OCI-LY7 (cell line): ENCODE measurements around the gene NAV2. TPM values are rescaled to one million over a fixed set of nuclear protein-coding genes. Genes with fewer than 3 reads are reported as not detected.

Experiments
- BruUV-seq: library from RNA; stranded (reverse); fragments of 400-500 nt; replicated peaks from 2 replicates; lab custom pipeline; 2021; lab: Mats Ljungman, UMichigan
- CTCF ChIA-PET: fragments of 300-600 bp; sonication (Branson Sonifier 250); formaldehyde crosslinking; loops from one replicate; lab custom pipeline; 2022; ENCODE audit warnings: antibody characterized with exemption; ENCODE audit not compliant: unreplicated experiment; lab: Charles Lee
- POLR2A ChIA-PET: fragments of 300-600 bp; sonication (Branson Sonifier 250); formaldehyde crosslinking; loops from one replicate; lab custom pipeline; 2022; ENCODE audit warnings: antibody characterized with exemption; lab: Charles Lee
- DNase-seq: peaks from one replicate; pipeline ENCODE4 v3.0.0-alpha.2; 2015; ENCODE audit warnings: low spot score
- H2AFZ ChIP-seq: fragments of 200-600 bp; sonication (generic), shearing (Covaris generic); 2 replicates; pipeline ENCODE4 v1.6.1; 2014; ENCODE audit warnings: mild to moderate bottlenecking, antibody characterized with exemption, low read length, moderate library complexity
- H3K27ac ChIP-seq: fragments of 200-600 bp; sonication (generic); 2 replicates; pipeline ENCODE4 v1.5.1; 2014; ENCODE audit warnings: mixed run types, low read depth, mild to moderate bottlenecking, moderate library complexity, low read length, inconsistent platforms; ENCODE audit not compliant: poor library complexity, severe bottlenecking
- H3K36me3 ChIP-seq: fragments of 200-600 bp; sonication (generic); 2 replicates; pipeline ENCODE4 v1.6.1; 2014; ENCODE audit warnings: mild to moderate bottlenecking, antibody characterized with exemption, low read length, moderate library complexity, mixed read lengths; ENCODE audit not compliant: insufficient read depth
- H3K4me1 ChIP-seq: fragments of 200-600 bp; sonication (generic); 2 replicates; pipeline ENCODE4 v1.5.1; 2014; ENCODE audit warnings: mild to moderate bottlenecking, low read length; ENCODE audit not compliant: insufficient read depth, poor library complexity, severe bottlenecking
- H3K4me2 ChIP-seq: fragments of 200-600 bp; sonication (generic); 2 replicates; pipeline ENCODE4 v1.6.1; 2014; ENCODE audit warnings: mild to moderate bottlenecking, low read length
- H3K4me3 ChIP-seq: fragments of 200-600 bp; sonication (generic); 2 replicates; pipeline ENCODE4 v1.5.1; 2014; ENCODE audit warnings: mild to moderate bottlenecking, low read depth, low read length; ENCODE audit not compliant: poor library complexity, severe bottlenecking
- H3K79me2 ChIP-seq: fragments of 200-600 bp; sonication (generic); 2 replicates; pipeline ENCODE4 v1.6.1; 2016; ENCODE audit warnings: low read depth, mild to moderate bottlenecking, low read length, moderate library complexity, mixed read lengths; ENCODE audit not compliant: insufficient read depth
- H3K9me2 ChIP-seq: fragments of 200-600 bp; sonication (generic); 2 replicates; pipeline ENCODE4 v1.6.1; 2016; ENCODE audit warnings: mild to moderate bottlenecking, low read length, mixed read lengths; ENCODE audit not compliant: insufficient read depth
- H3K9me3 ChIP-seq: fragments of 200-600 bp; sonication (generic); 2 replicates; pipeline ENCODE4 v1.6.1; 2014; ENCODE audit warnings: mild to moderate bottlenecking, mixed run types, low read length, mixed read lengths
- H4K20me1 ChIP-seq: fragments of 200-600 bp; sonication (generic); 2 replicates; pipeline ENCODE4 v1.6.1; 2014; ENCODE audit warnings: mild to moderate bottlenecking, antibody characterized with exemption, low read length, moderate library complexity, mixed read lengths; ENCODE audit not compliant: insufficient read depth
- CTCF ChIP-seq: fragments of 200-600 bp; sonication (generic); conservative IDR thresholded peaks from 2 replicates; pipeline ENCODE4 v1.5.1; 2014; ENCODE audit warnings: mild to moderate bottlenecking, antibody characterized with exemption, low read length, moderate library complexity, mixed read lengths
- EZH2phosphoT487 ChIP-seq: fragments of 200-600 bp; sonication (generic); IDR thresholded peaks from 2 replicates; pipeline ENCODE4 v1.6.1; 2018; ENCODE audit warnings: low read depth, borderline replicate concordance, mild to moderate bottlenecking, mixed run types, antibody characterized with exemption, low read length, moderate library complexity, mixed read lengths
- intact Hi-C: fragments of 100-400 bp; cut with micrococcal nuclease; formaldehyde crosslinking; loops from one replicate; pipeline ENCODE4 v1.10.0; 2022; ENCODE audit not compliant: unreplicated experiment
- total RNA-seq, 2 experiments: library from RNA; depleted of rRNA in 1 of 2; stranded (reverse); fragments of >200 nt in 1 of 2; shearing (Covaris generic) in 1 of 2; gene quantifications; 2 replicates each; pipeline ENCODE4 v1.2.3, GENCODE V29; 2014 to 2022

NAV2 gene
- total RNA-seq, 2 experiments from 2014 or later, result 0.06 to 0.68 TPM

GRCh38 chr11:19768197-19768596, 55.6 kb downstream of the NAV2 start:
- intact Hi-C loops, result no loop called here
- TF ChIP-seq CTCF (no peak), EZH2phosphoT487 (no peak)
- Histone ChIP-seq H4K20me1 (no peaks in the 10 kb centered on the region), H3K27ac (no peak overlapping the region), H3K79me2 (no peaks in the 10 kb centered on the region), H3K4me1 (no peaks in the 10 kb centered on the region), H3K4me2 (no peak overlapping the region), H3K9me2 (no peaks in the 10 kb centered on the region), H3K9me3 (no peaks in the 10 kb centered on the region), H3K36me3 (no peaks in the 10 kb centered on the region), H3K4me3 (no peak overlapping the region), H2AFZ (no peak overlapping the region)
- no TSS peak for BruUV-seq
- ChIA-PET POLR2A (interaction anchor here (0.9 kb wide), 1 partner anchor 13 kb away, joined by 3 read pairs; no protein-coding TSS in a partner anchor), CTCF (no interaction called here)
- DNase-seq, result no peak

- Histone ChIP-seq H3K4me3 (no peak overlapping the region), H3K9me2 (no peaks in the 10 kb centered on the region)
- POLR2A ChIA-PET, result interaction anchor here (0.9 kb wide), 1 partner anchor 12 kb away, joined by 3 read pairs; no protein-coding TSS in a partner anchor
Measured at GRCh38 chr11:19768815-19769214, 56.2 kb downstream of the NAV2 start.

More at GRCh38 chr11:19768815-19769214, 56.2 kb downstream of the NAV2 start:
- no peak for DNase-seq
- Histone ChIP-seq H4K20me1 (no peaks in the 10 kb centered on the region), H3K79me2 (no peaks in the 10 kb centered on the region), H3K9me3 (no peaks in the 10 kb centered on the region), H3K4me1 (no peaks in the 10 kb centered on the region), H3K36me3 (no peaks in the 10 kb centered on the region), H2AFZ (no peak overlapping the region), H3K27ac (no peak overlapping the region), H3K4me2 (no peak overlapping the region)
- BruUV-seq, result no TSS peak
- TF ChIP-seq CTCF, result no peak
- TF ChIP-seq EZH2phosphoT487, result no peak
- intact Hi-C loops, result no loop called here
- CTCF ChIA-PET, result no interaction called here
